Progenitor cell of endocrine pancreas (in vitro differentiated cells): ENCODE results near the gene MYO5A. TPM values are rescaled to one million over a fixed set of nuclear protein-coding genes. Genes with fewer than 3 reads are reported as not detected.
"Not testable (repeated sequence)": the region's sequence is repeated elsewhere in the genome, so short reads cannot be mapped to it uniquely, and the experiment has no call there.

Experiments
- DNase-seq: peaks from one replicate; pipeline ENCODE4 v3.0.0; 2021; ENCODE audit warnings: low spot score; ENCODE audit not compliant: unreplicated experiment
- H3K27ac Mint-ChIP-seq: 2 replicates; pipeline ENCODE4 v1.8.0; 2021; ENCODE audit warnings: mild to moderate bottlenecking, moderate library complexity, mixed read lengths
- H3K27me3 Mint-ChIP-seq: 2 replicates; pipeline ENCODE4 v1.8.0; 2021; ENCODE audit warnings: mixed read lengths
- H3K36me3 Mint-ChIP-seq: 2 replicates; pipeline ENCODE4 v1.8.0; 2022; ENCODE audit warnings: mixed read lengths; ENCODE audit not compliant: insufficient read depth
- H3K4me1 Mint-ChIP-seq: 2 replicates; pipeline ENCODE4 v1.8.0; 2021; ENCODE audit warnings: low read depth, mixed read lengths
- H3K4me3 Mint-ChIP-seq: 2 replicates; pipeline ENCODE4 v1.8.0; 2021; ENCODE audit warnings: low read depth, mild to moderate bottlenecking, moderate library complexity, mixed read lengths
- H3K9me3 Mint-ChIP-seq: 2 replicates; pipeline ENCODE4 v1.8.0; 2021; ENCODE audit warnings: low read depth, mixed read lengths
- CTCF ChIP-seq: fragments of 200-600 bp; sonication (generic); IDR thresholded peaks from one replicate; pipeline ENCODE4 v1.5.0; 2021; ENCODE audit warnings: antibody characterized with exemption, mild to moderate bottlenecking; ENCODE audit not compliant: unreplicated experiment
- total RNA-seq: library from RNA; stranded (reverse); gene quantifications from 2 replicates; pipeline ENCODE4 v1.2.1, GENCODE V29; 2021

Gene MYO5A
- total RNA-seq, 1 donor from 2014 or later: 31.0 TPM

- Mint-ChIP-seq H3K36me3 (peaks cover 4% of the 10 kb centered on the region), H3K27me3 (no peaks in the 10 kb centered on the region), H3K4me3 (no peak overlapping the region), H3K4me1 (peaks cover 9% of the 10 kb centered on the region), H3K9me3 (peaks cover 4% of the 10 kb centered on the region), H3K27ac (no peak overlapping the region)
- DNase-seq: no peak
- no peak for TF ChIP-seq CTCF
These were observed 106.7 kb downstream of the MYO5A start for GRCh38 chr15:52422001-52422400.

- Mint-ChIP-seq H3K36me3 (peaks cover 4% of the 10 kb centered on the region), H3K4me1 (peaks cover 11% of the 10 kb centered on the region), H3K4me3 (no peak overlapping the region), H3K27ac (no peak overlapping the region), H3K9me3 (peaks cover 4% of the 10 kb centered on the region), H3K27me3 (no peaks in the 10 kb centered on the region)
- DNase-seq: no peak
- TF ChIP-seq CTCF: no peak
These were observed 107.7 kb downstream of the MYO5A start for GRCh38 chr15:52421029-52421428.

GRCh38 chr15:52419494-52419893 is 109.2 kb downstream of the MYO5A start:
- H3K36me3 Mint-ChIP-seq: peaks cover 5% of the 10 kb centered on the region
- no peak for TF ChIP-seq CTCF
- DNase-seq: no peak
- H3K4me1 Mint-ChIP-seq: peaks cover 21% of the 10 kb centered on the region
- peaks cover 4% of the 10 kb centered on the region for H3K9me3 Mint-ChIP-seq
- H3K27ac Mint-ChIP-seq: no peak overlapping the region
- H3K4me3 Mint-ChIP-seq: no peak overlapping the region
- no peaks in the 10 kb centered on the region for H3K27me3 Mint-ChIP-seq

- Mint-ChIP-seq H3K4me3 (no peak overlapping the region), H3K9me3 (peaks cover 4% of the 10 kb centered on the region), H3K36me3 (peaks cover 5% of the 10 kb centered on the region), H3K27ac (no peak overlapping the region), H3K27me3 (no peaks in the 10 kb centered on the region), H3K4me1 (peaks cover 21% of the 10 kb centered on the region)
- TF ChIP-seq CTCF: no peak
- no peak for DNase-seq
These were observed 110.7 kb downstream of the MYO5A start for GRCh38 chr15:52417957-52418356.

GRCh38 chr15:52417521-52417920 is 111.2 kb downstream of the MYO5A start:
- no peak for DNase-seq
- H3K27me3 Mint-ChIP-seq: no peaks in the 10 kb centered on the region
- no peak overlapping the region for H3K4me3 Mint-ChIP-seq
- H3K36me3 Mint-ChIP-seq: peaks cover 5% of the 10 kb centered on the region
- TF ChIP-seq CTCF: no peak
- peaks cover 4% of the 10 kb centered on the region for H3K9me3 Mint-ChIP-seq
- peaks cover 21% of the 10 kb centered on the region for H3K4me1 Mint-ChIP-seq
- H3K27ac Mint-ChIP-seq: no peak overlapping the region

GRCh38 chr15:52416566-52416965 is 112.1 kb downstream of the MYO5A start:
- H3K4me3 Mint-ChIP-seq: peak overlapping the region; percentile 17
- not testable (repeated sequence) for H3K9me3 Mint-ChIP-seq, H3K27me3 Mint-ChIP-seq, H3K36me3 Mint-ChIP-seq, DNase-seq
- peaks cover 21% of the 10 kb centered on the region for H3K4me1 Mint-ChIP-seq
- peak overlapping the region; percentile 90 for H3K27ac Mint-ChIP-seq
